NB4 (cell line): ENCODE results near the gene C9orf78.

ENCODE experiments used
- DNase-seq: peaks from one replicate; pipeline ENCODE4 v3.0.0; 2010; ENCODE audit warnings: low read depth
- H3K4me3 ChIP-seq: one replicate; pipeline ENCODE4 v1.5.1; 2011; ENCODE audit warnings: mild to moderate bottlenecking, low read depth, low read length, moderate library complexity
- MAX ChIP-seq: IDR thresholded peaks from 2 replicates; pipeline ENCODE4 v1.6.1; 2011; ENCODE audit warnings: low read depth, low read length
- MYC ChIP-seq: IDR thresholded peaks from 2 replicates; pipeline ENCODE4 v1.6.1; 2011; ENCODE audit warnings: low read depth, low read length
- POLR2A ChIP-seq: IDR thresholded peaks from 2 replicates; pipeline ENCODE4 v1.6.1; 2011; ENCODE audit warnings: mild to moderate bottlenecking; ENCODE audit not compliant: insufficient read length; ENCODE audit errors: extremely low read depth
- TF ChIP-seq, protein P1 (sequence below): IDR thresholded peaks from one replicate; pipeline ENCODE4 v1.5.1; 2012; ENCODE audit warnings: low read depth, low read length

Gene C9orf78

GRCh38 chr9:129813661-129814060, 21.4 kb downstream of the C9orf78 start:
- no peak overlapping the region for H3K4me3 ChIP-seq
- no peak for DNase-seq
- TF ChIP-seq MYC = no peak
- TF ChIP-seq MAX = no peak
- TF ChIP-seq POLR2A = no peak
- TF ChIP-seq, protein P1, sequence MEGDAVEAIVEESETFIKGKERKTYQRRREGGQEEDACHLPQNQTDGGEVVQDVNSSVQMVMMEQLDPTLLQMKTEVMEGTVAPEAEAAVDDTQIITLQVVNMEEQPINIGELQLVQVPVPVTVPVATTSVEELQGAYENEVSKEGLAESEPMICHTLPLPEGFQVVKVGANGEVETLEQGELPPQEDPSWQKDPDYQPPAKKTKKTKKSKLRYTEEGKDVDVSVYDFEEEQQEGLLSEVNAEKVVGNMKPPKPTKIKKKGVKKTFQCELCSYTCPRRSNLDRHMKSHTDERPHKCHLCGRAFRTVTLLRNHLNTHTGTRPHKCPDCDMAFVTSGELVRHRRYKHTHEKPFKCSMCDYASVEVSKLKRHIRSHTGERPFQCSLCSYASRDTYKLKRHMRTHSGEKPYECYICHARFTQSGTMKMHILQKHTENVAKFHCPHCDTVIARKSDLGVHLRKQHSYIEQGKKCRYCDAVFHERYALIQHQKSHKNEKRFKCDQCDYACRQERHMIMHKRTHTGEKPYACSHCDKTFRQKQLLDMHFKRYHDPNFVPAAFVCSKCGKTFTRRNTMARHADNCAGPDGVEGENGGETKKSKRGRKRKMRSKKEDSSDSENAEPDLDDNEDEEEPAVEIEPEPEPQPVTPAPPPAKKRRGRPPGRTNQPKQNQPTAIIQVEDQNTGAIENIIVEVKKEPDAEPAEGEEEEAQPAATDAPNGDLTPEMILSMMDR = no peak

DNA sequence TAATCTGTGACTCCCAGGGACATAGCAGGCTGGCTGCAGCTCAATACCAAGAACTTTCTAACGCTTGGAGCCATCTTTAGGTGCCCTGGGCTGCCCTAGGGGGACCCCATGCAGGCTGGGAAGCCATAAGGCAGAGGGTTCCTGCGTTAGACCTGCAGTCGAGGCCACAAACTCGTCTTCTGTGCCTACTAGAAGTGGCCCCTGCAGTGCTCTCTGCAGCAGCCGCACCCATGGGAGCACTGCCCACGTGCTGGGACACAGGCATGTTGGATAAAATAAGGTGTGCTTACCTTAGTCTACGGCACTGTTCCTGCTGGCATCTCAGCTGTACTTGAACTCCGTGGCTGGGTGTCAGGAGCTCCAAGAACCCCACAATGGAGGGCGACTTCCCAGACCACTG, 22.7 kb downstream of the C9orf78 start:
- TF ChIP-seq, protein P1 = no peak
- TF ChIP-seq MAX (no peak), MYC (no peak), POLR2A (no peak)
- DNase-seq = no peak
- peak overlapping the region; percentile 17 for H3K4me3 ChIP-seq

DNA sequence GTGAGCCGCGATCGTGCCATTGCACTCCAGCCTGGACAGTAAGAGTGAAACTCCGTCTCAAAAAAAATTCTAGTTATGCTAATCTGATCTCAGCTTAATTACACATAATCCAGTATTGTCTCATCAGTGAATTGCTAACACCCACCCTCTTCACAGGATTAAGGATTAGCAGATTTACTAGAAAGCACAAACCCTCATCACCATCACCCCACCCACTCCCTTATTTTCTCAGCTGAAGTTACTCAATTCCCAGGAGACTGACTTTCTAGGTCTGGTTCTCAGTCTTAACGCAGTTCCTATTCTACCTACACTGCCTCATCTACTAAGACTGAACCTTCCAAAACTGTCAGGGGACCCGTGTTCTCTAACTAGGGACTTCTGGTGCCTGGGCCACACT, 23.1 kb downstream of the C9orf78 start:
- peak; percentile 80 for DNase-seq
- TF ChIP-seq, protein P1 = no peak
- TF ChIP-seq MAX (no peak), MYC (no peak), POLR2A (no peak)
- peak overlapping the region; percentile 17 for H3K4me3 ChIP-seq

- no peak overlapping the region for H3K4me3 ChIP-seq
- no peak for DNase-seq
- TF ChIP-seq POLR2A (no peak), MYC (no peak), MAX (no peak)
- TF ChIP-seq, protein P1 = no peak
These were observed 24.3 kb downstream of the C9orf78 start for GRCh38 chr9:129810788-129811187.

GRCh38 chr9:129810116-129810515, 25.0 kb downstream of the C9orf78 start:
- TF ChIP-seq, protein P1 = no peak
- no peak for TF ChIP-seq POLR2A
- TF ChIP-seq MAX = no peak
- TF ChIP-seq MYC = no peak

GRCh38 chr9:129809346-129809745, 25.7 kb downstream of the C9orf78 start:
- H3K4me3 ChIP-seq = no peak overlapping the region
- peak; percentile 62 for DNase-seq
- TF ChIP-seq POLR2A (no peak), MYC (no peak), MAX (no peak)
- TF ChIP-seq, protein P1 = no peak

More at GRCh38 chr9:129810116-129810515, 25.0 kb downstream of the C9orf78 start:
- DNase-seq = no peak
- H3K4me3 ChIP-seq = no peak overlapping the region
